ENCODE measurements around the gene ADGRD1. TPM values are rescaled to one million over a fixed set of nuclear protein-coding genes. Genes with fewer than 3 reads are reported as not detected.
"Not testable (repeated sequence)": the region's sequence is repeated elsewhere in the genome, so short reads cannot be mapped to it uniquely, and the experiment has no call there.

Gene ADGRD1
- total RNA-seq, 1 donor, result 0.54 TPM

- no peak for DNase-seq (ENCODE audit: low read depth in 2 of 3, low spot score in 2 of 3)
These were observed 29.0 kb downstream of the ADGRD1 start for GRCh38 chr12:130982565-130983225.

- DNase-seq (ENCODE audit: low read depth in 2 of 3, low spot score in 2 of 3), result no peak
These were observed 29.8 kb downstream of the ADGRD1 start for GRCh38 chr12:130983328-130984017.

- DNase-seq (ENCODE audit: low read depth in 2 of 3, low spot score in 2 of 3), result no peak
These were observed 30.7 kb downstream of the ADGRD1 start for GRCh38 chr12:130984183-130985058.

DNA sequence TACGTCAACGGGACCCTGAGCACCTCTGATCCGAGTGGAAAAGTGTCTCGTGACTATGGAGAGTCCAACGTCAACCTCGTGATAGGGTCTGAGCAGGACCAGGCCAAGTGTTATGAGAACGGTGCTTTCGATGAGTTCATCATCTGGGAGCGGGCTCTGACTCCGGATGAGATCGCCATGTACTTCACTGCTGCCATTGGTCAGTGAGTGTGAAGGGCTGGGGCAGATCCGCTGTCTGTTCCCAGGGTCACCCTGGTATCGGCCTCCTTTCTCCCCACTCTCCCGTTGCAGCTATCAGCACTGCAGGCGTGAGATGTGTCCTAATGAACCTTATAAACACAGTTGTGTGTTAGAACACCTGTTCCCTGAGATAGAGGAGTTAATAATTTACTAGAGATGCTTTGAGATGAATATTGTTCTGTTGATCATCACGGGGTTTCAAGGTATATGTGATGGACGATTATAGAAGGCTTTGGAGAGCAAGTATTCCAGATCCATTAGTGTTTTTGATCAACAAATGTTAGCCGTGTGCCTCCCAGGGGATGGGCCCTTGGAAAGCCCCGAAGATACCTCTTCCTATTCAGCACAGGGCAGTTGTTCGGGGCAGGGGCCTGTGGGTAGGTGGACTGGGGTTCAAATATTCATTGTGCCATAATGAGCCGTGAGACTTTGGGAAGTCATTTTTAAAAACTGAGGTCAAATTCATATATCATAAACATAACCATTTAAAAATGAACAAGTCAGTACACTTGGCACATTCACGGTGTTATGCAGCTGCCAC, 33.6 kb downstream of the ADGRD1 start:
- no peak for DNase-seq (ENCODE audit: low read depth in 2 of 3, low spot score in 2 of 3)

DNA sequence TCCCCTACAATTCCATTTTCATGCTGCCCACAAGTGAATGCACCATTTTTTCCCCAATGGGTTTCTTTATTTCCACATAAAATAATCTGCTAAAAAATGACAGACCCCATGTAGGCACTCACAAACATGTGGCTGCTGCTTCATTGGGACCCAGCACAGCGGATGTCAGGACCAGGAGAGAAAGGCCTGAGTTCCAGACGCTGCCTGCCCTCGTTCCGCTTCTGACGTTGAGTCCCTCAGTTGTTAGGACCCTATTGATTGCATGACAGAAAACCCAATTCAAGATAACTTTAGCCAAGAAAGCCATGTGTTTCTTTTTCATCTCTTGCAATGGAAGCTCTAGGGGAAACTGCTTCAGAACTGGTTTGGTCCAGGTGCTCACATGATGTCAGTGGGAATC, 34.6 kb downstream of the ADGRD1 start:
- no peak for DNase-seq (ENCODE audit: low read depth in 2 of 3, low spot score in 2 of 3)

DNA sequence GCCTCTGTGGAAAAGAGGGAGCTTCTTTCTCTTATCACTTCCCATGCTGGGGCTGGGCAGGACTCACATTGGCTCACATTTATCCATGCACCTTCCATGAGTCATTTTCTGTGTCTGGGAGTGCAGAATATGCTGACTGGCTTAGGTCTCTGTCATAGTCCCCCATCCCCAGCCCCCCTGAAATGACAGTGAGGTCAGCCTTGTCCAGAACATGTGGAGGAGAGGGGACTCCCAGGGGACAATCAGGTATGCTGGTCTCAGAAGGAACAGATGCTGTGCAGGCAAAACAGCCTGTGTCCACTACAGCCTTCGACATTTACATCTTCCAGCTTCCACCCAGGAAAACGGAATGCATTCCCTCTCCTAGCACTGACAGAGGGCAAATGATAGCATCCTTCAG, 35.0 kb downstream of the ADGRD1 start:
- DNase-seq (ENCODE audit: low read depth in 2 of 3, low spot score in 2 of 3), result no peak

GRCh38 chr12:130989391-130989790, 35.7 kb downstream of the ADGRD1 start:
- DNase-seq (ENCODE audit: low read depth in 2 of 3, low spot score in 2 of 3), result no peak

- no peak for DNase-seq (ENCODE audit: low read depth in 2 of 3, low spot score in 2 of 3)
These were observed 36.3 kb downstream of the ADGRD1 start for GRCh38 chr12:130990034-130990433.

DNA sequence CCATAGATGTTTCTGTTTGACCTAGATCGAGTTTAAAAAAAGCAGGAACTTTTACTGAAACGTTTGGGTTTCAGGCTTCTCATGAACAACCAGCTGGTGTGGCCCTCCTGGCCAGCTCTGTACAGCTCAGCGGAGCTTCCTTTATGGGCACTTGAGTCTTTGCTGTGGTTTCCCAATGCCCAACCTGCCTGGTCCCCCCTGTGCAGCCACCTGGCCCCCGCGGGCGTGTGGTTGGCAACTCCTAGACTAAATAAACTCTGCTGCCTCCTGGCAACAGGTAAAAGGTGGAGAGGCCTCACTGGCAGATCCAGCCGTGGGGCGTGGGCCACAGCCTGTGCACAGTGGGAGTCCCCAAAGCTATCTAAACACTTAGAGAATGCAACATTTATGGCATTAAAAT, 38.7 kb downstream of the ADGRD1 start:
- no peak for DNase-seq (ENCODE audit: low read depth in 2 of 3, low spot score in 2 of 3)

GRCh38 chr12:130992979-130993538, 39.4 kb downstream of the ADGRD1 start:
- DNase-seq (ENCODE audit: low read depth in 2 of 3, low spot score in 2 of 3), result no peak

DNA sequence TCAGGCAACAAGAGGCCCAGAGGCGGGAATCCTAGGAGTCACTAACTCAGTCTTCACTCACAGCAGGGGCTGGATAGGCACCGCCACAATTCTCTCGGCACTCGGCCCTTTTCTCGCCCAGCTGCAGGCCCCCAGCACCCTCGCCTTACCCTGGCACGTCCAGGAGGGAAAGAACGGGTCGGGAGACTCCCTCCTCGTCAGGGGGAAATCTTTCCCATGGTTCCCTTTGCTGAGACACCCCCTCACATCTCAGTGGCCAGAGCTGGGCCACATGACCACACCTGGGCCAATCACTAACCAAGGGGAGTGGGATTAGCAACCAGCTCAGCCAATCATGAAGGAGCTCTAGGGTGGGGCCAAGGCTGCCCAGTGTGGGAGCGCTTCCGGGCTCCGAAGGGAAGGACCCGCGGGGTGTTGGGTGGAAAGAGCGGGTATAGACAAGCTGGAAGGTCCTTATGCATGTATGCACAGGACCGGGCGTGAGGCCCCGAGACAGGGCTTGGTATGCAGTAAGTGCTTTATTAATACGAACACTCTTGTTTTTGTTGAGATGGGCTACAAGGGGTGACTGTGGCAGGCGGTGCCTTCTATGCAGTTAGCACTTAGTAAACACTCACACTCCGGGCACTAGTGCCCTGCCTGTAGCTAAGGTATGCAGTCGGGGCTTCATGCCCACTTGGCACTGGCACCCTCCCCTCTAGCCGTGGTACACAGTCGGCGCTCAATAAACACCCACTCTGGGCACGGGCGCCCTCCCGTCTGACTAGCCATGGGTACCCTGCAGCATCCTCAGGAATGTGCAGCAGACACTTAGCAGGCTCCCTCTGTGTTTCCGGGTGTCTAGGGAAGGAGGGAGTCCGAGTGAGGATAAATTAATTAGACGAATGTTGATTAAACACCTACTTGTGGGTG, 40.3 kb downstream of the ADGRD1 start:
- DNase-seq (ENCODE audit: low read depth in 2 of 3, low spot score in 2 of 3), result no peak

GRCh38 chr12:130994821-130995375, 41.2 kb downstream of the ADGRD1 start:
- DNase-seq (ENCODE audit: low read depth in 2 of 3, low spot score in 2 of 3), result no peak

- DNase-seq (ENCODE audit: low read depth in 2 of 3, low spot score in 2 of 3), result not testable (repeated sequence)
These were observed 41.8 kb downstream of the ADGRD1 start for GRCh38 chr12:130995386-130995969.

DNA sequence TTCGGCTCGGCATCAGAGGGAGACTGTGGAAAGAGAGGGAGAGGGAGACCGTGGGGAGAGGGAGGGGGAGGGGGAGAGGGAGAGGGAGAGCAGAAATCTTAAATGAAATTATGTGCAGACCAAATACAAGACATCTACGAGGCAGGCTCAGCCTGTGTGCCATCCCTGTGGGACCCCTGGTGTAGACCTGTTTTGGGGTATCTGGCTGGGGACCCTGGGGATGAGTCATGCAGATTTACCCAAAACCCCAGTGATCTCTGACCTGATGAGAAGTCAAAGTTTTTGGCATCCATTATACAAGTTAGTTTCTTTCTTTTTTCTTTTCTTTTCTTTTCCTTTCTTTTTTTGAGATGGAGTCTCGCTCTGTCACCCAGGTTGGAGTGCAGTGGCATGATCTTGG, 44.4 kb downstream of the ADGRD1 start:
- no peak for DNase-seq (ENCODE audit: low read depth in 2 of 3, low spot score in 2 of 3)

DNA sequence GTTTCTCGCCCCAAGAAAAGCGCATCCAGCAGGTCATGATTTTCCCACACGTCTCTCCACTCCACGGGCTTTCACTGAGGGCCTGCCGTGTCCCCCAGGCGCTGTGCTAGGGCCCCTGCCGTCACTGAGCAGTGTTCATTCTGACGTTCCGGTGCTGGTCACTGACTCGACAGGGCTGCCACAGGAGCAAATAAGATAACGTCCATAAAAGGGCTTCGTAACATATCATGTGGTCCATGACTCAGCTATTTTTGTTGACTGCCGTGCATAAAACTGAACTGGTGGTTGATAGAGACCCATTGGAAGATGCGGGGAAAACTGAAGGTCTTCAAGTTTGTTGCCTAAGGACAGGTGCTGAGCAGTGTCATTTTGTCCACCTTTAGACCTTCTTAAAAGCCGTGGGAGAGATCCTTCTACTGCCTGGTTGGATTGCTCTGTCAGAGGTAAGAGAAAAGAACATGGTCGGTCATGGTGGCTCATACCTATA, 46.3 kb downstream of the ADGRD1 start:
- no peak for DNase-seq (ENCODE audit: low read depth in 2 of 3, low spot score in 2 of 3)

DNA sequence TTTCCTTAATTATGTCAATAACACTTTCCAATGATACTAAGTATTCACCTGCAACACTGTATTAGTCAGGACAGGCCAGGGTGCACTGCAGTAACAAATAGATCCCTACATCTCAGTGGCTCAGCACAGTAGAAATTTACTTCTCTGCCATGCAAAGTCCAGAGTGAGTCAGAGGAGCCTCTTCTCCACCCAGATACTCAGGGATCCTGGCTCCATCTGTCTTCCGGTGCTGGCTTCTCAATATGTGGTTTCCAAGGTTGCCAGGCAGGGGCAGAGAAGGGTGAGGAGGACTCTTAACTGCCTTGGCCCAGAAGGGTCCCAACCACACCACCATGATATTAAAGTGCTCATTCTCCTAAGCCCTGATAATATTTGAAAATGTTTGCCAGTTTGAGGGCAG, 47.8 kb downstream of the ADGRD1 start:
- DNase-seq (ENCODE audit: low read depth in 2 of 3, low spot score in 2 of 3), result no peak

DNA sequence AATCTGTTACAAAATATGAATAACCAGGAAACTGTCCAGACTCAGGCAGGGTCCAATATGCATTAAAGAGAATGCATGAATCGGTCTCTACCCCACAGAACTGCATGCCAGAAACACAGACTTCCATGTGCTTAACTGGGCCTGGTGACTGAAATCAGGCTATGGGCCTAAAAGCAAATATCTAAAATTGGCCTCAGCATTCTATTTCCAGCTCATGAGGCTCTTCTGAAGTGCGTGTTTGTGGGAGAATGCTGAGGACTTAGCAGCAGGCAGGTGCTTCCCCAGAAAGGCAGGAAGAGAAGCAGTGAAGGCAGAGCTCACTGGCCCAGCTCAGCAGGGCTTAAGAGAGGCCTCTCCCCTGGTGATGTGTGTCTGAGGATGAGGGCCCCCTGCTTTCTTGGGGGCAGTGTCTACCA, 48.5 kb downstream of the ADGRD1 start:
- peak in 1 of 3 donors; percentile 8 for DNase-seq (ENCODE audit: low read depth in 2 of 3, low spot score in 2 of 3)

GRCh38 chr12:131003036-131003715, 49.5 kb downstream of the ADGRD1 start:
- no peak for DNase-seq (ENCODE audit: low read depth in 2 of 3, low spot score in 2 of 3)
